HL-60 (cell line): Measurements from ENCODE around the gene ZNF607.

Experiments used
- DNase-seq, 2 experiments: peaks; one replicate each; pipeline ENCODE4 v3.0.0-alpha.2; 2010 to 2020; ENCODE audit warnings: low read depth in 1 of 2, low spot score in 1 of 2
- H3K27ac ChIP-seq: fragments of 250-450 bp; sonication (Bioruptor Pico); replicated peaks from 2 replicates; pipeline ENCODE4 v1.5.1; 2020; ENCODE audit warnings: mild to moderate bottlenecking, moderate library complexity
- H3K27me3 ChIP-seq: fragments of 250-450 bp; sonication (Bioruptor Pico); 2 replicates; pipeline ENCODE4 v1.5.1; 2021; ENCODE audit warnings: mild to moderate bottlenecking, moderate library complexity; ENCODE audit not compliant: insufficient read depth, poor library complexity, severe bottlenecking
- H3K4me3 ChIP-seq: replicated peaks from 2 replicates; pipeline ENCODE4 v1.5.1; 2011; ENCODE audit warnings: mild to moderate bottlenecking, control low read depth, low read length; ENCODE audit not compliant: insufficient read depth
- GABPA ChIP-seq: IDR thresholded peaks from 2 replicates; pipeline ENCODE4 v1.6.1; 2012; ENCODE audit warnings: low read depth
- POLR2AphosphoS5 ChIP-seq: IDR thresholded peaks from 2 replicates; pipeline ENCODE4 v1.6.1; 2012; ENCODE audit warnings: low read depth
- REST ChIP-seq: IDR thresholded peaks from 2 replicates; pipeline ENCODE4 v1.6.1; 2012; ENCODE audit warnings: low read depth; ENCODE audit not compliant: insufficient replicate concordance
- TF ChIP-seq, protein P1 (sequence below): IDR thresholded peaks from one replicate; pipeline ENCODE4 v1.5.1; 2011; ENCODE audit warnings: low read length, control low read depth, inconsistent platforms; ENCODE audit not compliant: insufficient read depth

ZNF607 gene

DNA sequence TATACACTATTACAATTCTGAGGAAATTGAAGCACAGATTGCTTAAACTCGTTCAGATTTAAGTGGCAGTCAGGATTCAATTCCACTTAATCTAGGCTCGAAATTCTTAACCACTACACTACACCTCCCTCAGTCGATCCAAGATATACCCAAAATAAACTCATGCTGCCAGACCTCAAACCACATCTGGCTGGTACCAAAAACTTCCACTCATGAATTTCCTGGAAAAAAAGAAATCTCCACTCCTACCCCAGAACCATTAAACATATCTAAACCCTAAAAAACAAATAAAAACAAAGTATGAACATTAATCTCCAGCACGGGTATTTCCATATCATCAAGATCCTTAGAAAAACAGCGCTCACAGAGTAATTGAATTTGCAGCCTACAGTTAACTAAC is 65.4 kb downstream of the ZNF607 start:
- peak overlapping the region; percentile 86 for H3K27ac ChIP-seq
- no peaks in the 10 kb centered on the region for H3K27me3 ChIP-seq
- no peak for TF ChIP-seq GABPA
- TF ChIP-seq REST, result no peak
- TF ChIP-seq POLR2AphosphoS5, result no peak
- TF ChIP-seq, protein P1, sequence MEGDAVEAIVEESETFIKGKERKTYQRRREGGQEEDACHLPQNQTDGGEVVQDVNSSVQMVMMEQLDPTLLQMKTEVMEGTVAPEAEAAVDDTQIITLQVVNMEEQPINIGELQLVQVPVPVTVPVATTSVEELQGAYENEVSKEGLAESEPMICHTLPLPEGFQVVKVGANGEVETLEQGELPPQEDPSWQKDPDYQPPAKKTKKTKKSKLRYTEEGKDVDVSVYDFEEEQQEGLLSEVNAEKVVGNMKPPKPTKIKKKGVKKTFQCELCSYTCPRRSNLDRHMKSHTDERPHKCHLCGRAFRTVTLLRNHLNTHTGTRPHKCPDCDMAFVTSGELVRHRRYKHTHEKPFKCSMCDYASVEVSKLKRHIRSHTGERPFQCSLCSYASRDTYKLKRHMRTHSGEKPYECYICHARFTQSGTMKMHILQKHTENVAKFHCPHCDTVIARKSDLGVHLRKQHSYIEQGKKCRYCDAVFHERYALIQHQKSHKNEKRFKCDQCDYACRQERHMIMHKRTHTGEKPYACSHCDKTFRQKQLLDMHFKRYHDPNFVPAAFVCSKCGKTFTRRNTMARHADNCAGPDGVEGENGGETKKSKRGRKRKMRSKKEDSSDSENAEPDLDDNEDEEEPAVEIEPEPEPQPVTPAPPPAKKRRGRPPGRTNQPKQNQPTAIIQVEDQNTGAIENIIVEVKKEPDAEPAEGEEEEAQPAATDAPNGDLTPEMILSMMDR, result no peak
- peak overlapping the region; percentile 80 for H3K4me3 ChIP-seq
- DNase-seq, result no peak
